Right lobe of liver (tissue), 4 donors: ENCODE data around the gene ELMO1.

Experiments used
- CTCF ChIP-seq, 4 donors: fragments of 200-600 bp in 3 of 4; fragments of 450-650 bp in 1 of 4; IDR thresholded peaks; one replicate each; pipeline versions ENCODE4 v1.5.1 to v1.8.0; 2016 to 2022; ENCODE audit warnings: antibody characterized with exemption in 4 of 4, mild to moderate bottlenecking in 2 of 4
- POLR2A ChIP-seq: fragments of 450-650 bp; IDR thresholded peaks from one replicate; pipeline ENCODE4 v1.6.1; 2017; ENCODE audit warnings: antibody characterized with exemption, mild to moderate bottlenecking
- donor health status: DM: no; HTN: no; CAD: no.
- donor health status: DM: no; HTN: no; CAD: no.
- donor health status: DM: no; HTN: yes; CAD: no.

GRCh38 chr7:36985316-36985715 is 463.3 kb downstream of the ELMO1 start:
- no peak for TF ChIP-seq CTCF (IDR thresholded peaks at IDR 0.05)
- TF ChIP-seq POLR2A, result no peak
